ENCODE results near the gene GJA10. TPM values are rescaled to one million over a fixed set of nuclear protein-coding genes. Genes with fewer than 3 reads are reported as not detected.

Gene GJA10
- total RNA-seq, 2 experiments from 2014 or later = not detected

DNA sequence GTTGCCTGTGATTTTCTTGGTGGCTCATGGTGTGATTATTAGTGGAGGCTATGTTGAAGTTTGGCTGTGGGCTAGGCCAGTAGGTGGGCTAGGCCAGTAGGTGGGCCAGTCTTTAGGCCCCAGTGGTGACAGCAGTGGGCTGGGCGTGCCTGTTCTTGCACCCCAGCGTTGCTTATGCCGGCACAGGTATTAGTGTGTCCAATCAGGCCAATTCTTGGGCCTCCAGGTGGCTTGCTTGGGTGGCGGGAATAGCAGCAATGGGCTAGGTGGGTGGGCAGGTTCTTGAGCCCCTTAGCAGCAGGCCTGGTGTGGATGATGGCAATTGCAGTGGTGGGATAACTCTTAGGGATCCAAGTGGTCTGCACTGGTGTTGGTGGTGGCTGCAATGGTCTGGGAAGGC is 22.9 kb downstream of the GJA10 start:
- intact Hi-C loops (cut with micrococcal nuclease; ENCODE audit: unreplicated experiment) = no loop called here
- Histone ChIP-seq H4K20me1 (ENCODE audit: insufficient read depth, low read length) (no peaks in the 10 kb centered on the region), H3K79me2 (ENCODE audit: insufficient read depth, low read depth, low read length) (no peaks in the 10 kb centered on the region), H3K4me3 (ENCODE audit: low read depth, low read length, poor library complexity, severe bottlenecking) (no peak overlapping the region), H3K4me1 (ENCODE audit: insufficient read depth, low read length, poor library complexity, severe bottlenecking) (no peaks in the 10 kb centered on the region), H3K9me3 (ENCODE audit: low read length) (peaks cover 14% of the 10 kb centered on the region; the same call in 1 of the 2 replicates), H3K9me2 (ENCODE audit: insufficient read depth, low read length) (no peaks in the 10 kb centered on the region), H3K27ac (ENCODE audit: low read depth, low read length, poor library complexity, severe bottlenecking) (no peak overlapping the region), H3K4me2 (ENCODE audit: low read length) (no peak overlapping the region), H2AFZ (ENCODE audit: low read length) (no peak overlapping the region), H3K36me3 (ENCODE audit: insufficient read depth, low read length) (no peaks in the 10 kb centered on the region)
- no peak for DNase-seq (ENCODE audit: low spot score)
- ChIA-PET CTCF (ENCODE audit: unreplicated experiment) (no interaction called here), POLR2A (interaction anchor here (0.6 to 1.0 kb wide), 2 partner anchors 8 to 716 kb away, joined by 3 to 5 read pairs; no protein-coding TSS in a partner anchor)
- BruUV-seq (replicated peaks) = no TSS peak
- no peak for TF ChIP-seq CTCF (conservative IDR thresholded peaks at IDR 0.05; ENCODE audit: low read length)
- TF ChIP-seq EZH2phosphoT487 (IDR thresholded peaks at IDR 0.05; ENCODE audit: borderline replicate concordance, low read depth, low read length) = no peak

- no peak overlapping the region for H3K4me3 ChIP-seq (ENCODE audit: low read depth, low read length, poor library complexity, severe bottlenecking)
- peaks cover 14% of the 10 kb centered on the region; the same call in 1 of the 2 replicates for H3K9me3 ChIP-seq (ENCODE audit: low read length)
- no peak overlapping the region for H2AFZ ChIP-seq (ENCODE audit: low read length)
- CTCF ChIA-PET (ENCODE audit: unreplicated experiment) = no interaction called here
- H3K4me2 ChIP-seq (ENCODE audit: low read length) = no peak overlapping the region
- no peaks in the 10 kb centered on the region for H3K36me3 ChIP-seq (ENCODE audit: insufficient read depth, low read length)
- POLR2A ChIA-PET = interaction anchor here (0.9 kb wide), 1 partner anchor 583 kb away, joined by 3 read pairs; no protein-coding TSS in a partner anchor
- no peak overlapping the region for H3K27ac ChIP-seq (ENCODE audit: low read depth, low read length, poor library complexity, severe bottlenecking)
- no peak for DNase-seq (ENCODE audit: low spot score)
- H3K4me1 ChIP-seq (ENCODE audit: insufficient read depth, low read length, poor library complexity, severe bottlenecking) = no peaks in the 10 kb centered on the region
- BruUV-seq (replicated peaks) = no TSS peak
- TF ChIP-seq CTCF (conservative IDR thresholded peaks at IDR 0.05; ENCODE audit: low read length) (no peak), EZH2phosphoT487 (IDR thresholded peaks at IDR 0.05; ENCODE audit: borderline replicate concordance, low read depth, low read length) (no peak)
- no peaks in the 10 kb centered on the region for H3K79me2 ChIP-seq (ENCODE audit: insufficient read depth, low read depth, low read length)
- intact Hi-C loops (cut with micrococcal nuclease; ENCODE audit: unreplicated experiment) = no loop called here
- H3K9me2 ChIP-seq (ENCODE audit: insufficient read depth, low read length) = no peaks in the 10 kb centered on the region
- no peaks in the 10 kb centered on the region for H4K20me1 ChIP-seq (ENCODE audit: insufficient read depth, low read length)
Observed at GRCh38 chr6:89917801-89918366, 23.6 kb downstream of the GJA10 start.

DNA sequence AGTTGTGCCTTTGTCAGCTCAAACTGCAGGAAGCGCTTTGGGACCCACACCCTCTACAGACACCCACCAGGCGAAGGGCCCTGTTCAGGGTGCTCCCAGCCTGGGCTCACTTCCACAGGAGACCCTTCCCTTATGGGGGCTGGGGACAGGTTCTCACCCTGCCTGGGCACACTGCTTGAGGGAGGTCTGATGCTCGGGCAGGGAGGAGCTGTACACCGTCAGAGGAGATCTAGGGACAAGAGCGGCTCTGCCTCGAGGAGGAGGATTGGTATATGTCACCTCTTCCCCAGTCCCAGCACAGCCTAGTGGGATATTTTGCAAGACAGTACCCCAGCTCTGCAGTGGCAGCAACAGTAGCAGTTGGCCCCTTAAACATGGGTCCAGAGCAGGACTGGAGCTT is 26.9 kb downstream of the GJA10 start:
- no peaks in the 10 kb centered on the region for H4K20me1 ChIP-seq (ENCODE audit: insufficient read depth, low read length)
- POLR2A ChIA-PET = interaction anchor here (0.8 to 0.9 kb wide), 2 partner anchors 75 to 200 kb away, joined by 3 read pairs; no protein-coding TSS in a partner anchor
- H3K36me3 ChIP-seq (ENCODE audit: insufficient read depth, low read length) = no peaks in the 10 kb centered on the region
- no peak overlapping the region for H3K4me3 ChIP-seq (ENCODE audit: low read depth, low read length, poor library complexity, severe bottlenecking)
- no peak for DNase-seq (ENCODE audit: low spot score)
- intact Hi-C loops (cut with micrococcal nuclease; ENCODE audit: unreplicated experiment) = no loop called here
- no peaks in the 10 kb centered on the region for H3K79me2 ChIP-seq (ENCODE audit: insufficient read depth, low read depth, low read length)
- no peaks in the 10 kb centered on the region for H3K9me2 ChIP-seq (ENCODE audit: insufficient read depth, low read length)
- CTCF ChIA-PET (ENCODE audit: unreplicated experiment) = interaction anchor here (0.5 kb wide), 1 partner anchor 106 kb away, joined by 3 read pairs; no protein-coding TSS in a partner anchor
- no TSS peak for BruUV-seq (replicated peaks)
- H3K9me3 ChIP-seq (ENCODE audit: low read length) = peaks cover 8% of the 10 kb centered on the region; the same call in 1 of the 2 replicates
- TF ChIP-seq EZH2phosphoT487 (IDR thresholded peaks at IDR 0.05; ENCODE audit: borderline replicate concordance, low read depth, low read length) = no peak
- TF ChIP-seq CTCF (conservative IDR thresholded peaks at IDR 0.05; ENCODE audit: low read length) = no peak
- no peak overlapping the region for H3K27ac ChIP-seq (ENCODE audit: low read depth, low read length, poor library complexity, severe bottlenecking)
- no peaks in the 10 kb centered on the region for H3K4me1 ChIP-seq (ENCODE audit: insufficient read depth, low read length, poor library complexity, severe bottlenecking)
- H2AFZ ChIP-seq (ENCODE audit: low read length) = no peak overlapping the region
- H3K4me2 ChIP-seq (ENCODE audit: low read length) = no peak overlapping the region
